Heart right ventricle (tissue), 16 donors: Measurements from ENCODE around the gene BNIP5. TPM values are rescaled to one million over a fixed set of nuclear protein-coding genes. Genes with fewer than 3 reads are reported as not detected.

Source experiments
- ATAC-seq, 8 donors: fragments of 200-7000 bp; cut with Tn5 transposase; one replicate each; pipeline ENCODE4 v1.9.1; 2020; ENCODE audit warnings: mild to moderate bottlenecking in 8 of 8, moderate library complexity in 8 of 8, moderate number of reproducible peaks in 1 of 8
- DNase-seq, 2 donors: peaks; one replicate each; pipeline ENCODE4 v3.0.0-alpha.2; 2020
- H3K27ac ChIP-seq, 10 donors: fragments of 200-600 bp; sonication (generic) in 2 of 10; one replicate each; pipeline versions ENCODE4 v1.5.0 to v1.8.0; 2020 to 2022; ENCODE audit warnings: mild to moderate bottlenecking in 3 of 10
- H3K27me3 ChIP-seq, 7 donors: fragments of 200-600 bp; one replicate each; pipeline ENCODE4 v1.8.0; 2021 to 2022; ENCODE audit warnings: mild to moderate bottlenecking in 2 of 7
- H3K36me3 ChIP-seq, 9 donors: fragments of 200-600 bp; sonication (generic) in 1 of 9; one replicate each; pipeline versions ENCODE4 v1.5.0 to v1.8.0; 2020 to 2022; ENCODE audit warnings: mild to moderate bottlenecking in 2 of 9
- H3K4me1 ChIP-seq, 9 donors: fragments of 200-600 bp; sonication (generic) in 1 of 9; one replicate each; pipeline versions ENCODE4 v1.5.0 to v1.8.0; 2020 to 2022; ENCODE audit warnings: mild to moderate bottlenecking in 4 of 9
- H3K4me3 ChIP-seq, 10 donors: fragments of 200-600 bp; sonication (generic) in 2 of 10; one replicate each; pipeline versions ENCODE4 v1.5.0 to v1.8.0; 2020 to 2022; ENCODE audit warnings: mild to moderate bottlenecking in 7 of 10, moderate library complexity in 2 of 10
- H3K9me3 ChIP-seq, 11 donors: fragments of 200-600 bp in 10 of 11; sonication (generic) in 2 of 11; one replicate each; pipeline versions ENCODE4 v1.5.0 to v1.8.0; 2013 to 2022; ENCODE audit warnings: mild to moderate bottlenecking in 2 of 11, control low read depth in 1 of 11, moderate library complexity in 1 of 11
- CTCF ChIP-seq, 9 donors: fragments of 200-600 bp; sonication (generic) in 2 of 9; IDR thresholded peaks; one replicate each; pipeline versions ENCODE4 v1.5.0 to v1.8.0; 2021 to 2022; ENCODE audit warnings: antibody characterized with exemption in 9 of 9, mild to moderate bottlenecking in 5 of 9, moderate library complexity in 1 of 9
- WGBS, 2 donors: extraction: QIAGEN DNeasy Blood & Tissue Kit; methylation state at CpG; one replicate each; pipeline ENCODE4 v1.1.7; 2013; ENCODE audit warnings: inconsistent platforms in 1 of 2; 5-methylcytosine and 5-hydroxymethylcytosine counted together
- intact Hi-C, 10 donors: fragments of 100-400 bp; cut with DNase I; formaldehyde crosslinking; loops; one replicate each; pipeline versions ENCODE4 v1.11.1 to v1.14.2; 2022
- polyA plus RNA-seq, 2 donors: library from polyadenylated mRNA; stranded (reverse); fragments of 200-250 nt; gene quantifications; one replicate each; pipeline ENCODE4 v1.2.3, GENCODE V29; 2013
- total RNA-seq, 10 donors: library from RNA; stranded (reverse); fragmentation: NEBNext Ultra II Directional in 3 of 10; extraction: Animal tissue kit (Norgen Biotek cat#: 25700) in 3 of 10; gene quantifications; one replicate each; pipeline versions ENCODE4 v1.2.1 to v1.2.4, GENCODE V29; 2021 to 2023
- donor health status: Arrhythmogenic right ventricular cardiomyopathy.
- donor health status: ischemic (EF 13 %, LVEDD 7.1; RV severe dilation, severe dysfunction).
- donor health status: healthy with polysubstance abuse.
- donor health status: DM: no; HTN: yes; CAD: no.
- donor health status: DM: no; HTN: no; CAD: no.
- donor health status: ischemic (EF 25% LVEDD 6.9; RV normal size, moderate dysfunction).
- donor health status: ischemic (EF 25% LVEDD 5.7; RV mildly dilated, moderate dysfunction).
- donor health status: healthy.
- donor health status: DM: yes; HTN: yes; CAD: no.
- donor health status: Ischemic cardiomyopathy.
- donor health status: ischemic (EF 35%, LVEDD 5.7; RV mildly dilated, moderate dysfunction).
- donor health status: nonischemic (EF 11% LVEDD 7.7; RV severe dilation, severe dysfunction).
- donor health status: DM: yes; HTN: yes; CAD: no.
- donor health status: PGD.
- donor health status: ischemic (EF 29% LVEDD 5.4; RV normal size, mild dysfunction).
- donor health status: nonischemic (EF 23%, LVEDD 6.1; RV moderate dilation, normal function).

The BNIP5 gene
- total and polyA plus RNA-seq, 12 donors: not detected

DNA sequence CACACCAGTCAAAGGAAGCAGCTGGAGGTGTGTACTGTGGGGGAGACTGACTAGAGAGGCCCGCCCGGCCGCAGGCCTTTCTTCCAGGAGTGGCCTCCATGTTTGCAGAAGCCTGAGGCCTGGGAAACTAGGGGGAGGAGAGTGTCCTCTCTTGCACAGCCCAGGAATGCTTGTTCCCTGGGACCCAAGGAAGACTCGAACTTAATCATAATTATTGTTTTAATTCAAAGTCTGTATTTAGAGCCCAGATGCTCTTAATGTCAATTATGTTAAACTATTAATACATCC is 23.1 kb downstream of the BNIP5 start:
- H3K9me3 ChIP-seq: no peaks in the 10 kb centered on the region
- ATAC-seq: no peak
- intact Hi-C loops: no loop called here
- peaks cover 0 to 36% (median 22%) of the 10 kb centered on the region in 7 donors for H3K27me3 ChIP-seq
- no peak overlapping the region for H3K4me3 ChIP-seq
- WGBS, 2 donors: 95 to 96% methylated on average over 4 of the region's 4 CpGs
- no peaks in the 10 kb centered on the region for H3K36me3 ChIP-seq
- no peak for DNase-seq
- no peak for TF ChIP-seq CTCF (IDR thresholded peaks at IDR 0.05)
- H3K4me1 ChIP-seq: peaks cover 0 to 10% (median 0%) of the 10 kb centered on the region in 9 donors
- no peak overlapping the region for H3K27ac ChIP-seq

DNA sequence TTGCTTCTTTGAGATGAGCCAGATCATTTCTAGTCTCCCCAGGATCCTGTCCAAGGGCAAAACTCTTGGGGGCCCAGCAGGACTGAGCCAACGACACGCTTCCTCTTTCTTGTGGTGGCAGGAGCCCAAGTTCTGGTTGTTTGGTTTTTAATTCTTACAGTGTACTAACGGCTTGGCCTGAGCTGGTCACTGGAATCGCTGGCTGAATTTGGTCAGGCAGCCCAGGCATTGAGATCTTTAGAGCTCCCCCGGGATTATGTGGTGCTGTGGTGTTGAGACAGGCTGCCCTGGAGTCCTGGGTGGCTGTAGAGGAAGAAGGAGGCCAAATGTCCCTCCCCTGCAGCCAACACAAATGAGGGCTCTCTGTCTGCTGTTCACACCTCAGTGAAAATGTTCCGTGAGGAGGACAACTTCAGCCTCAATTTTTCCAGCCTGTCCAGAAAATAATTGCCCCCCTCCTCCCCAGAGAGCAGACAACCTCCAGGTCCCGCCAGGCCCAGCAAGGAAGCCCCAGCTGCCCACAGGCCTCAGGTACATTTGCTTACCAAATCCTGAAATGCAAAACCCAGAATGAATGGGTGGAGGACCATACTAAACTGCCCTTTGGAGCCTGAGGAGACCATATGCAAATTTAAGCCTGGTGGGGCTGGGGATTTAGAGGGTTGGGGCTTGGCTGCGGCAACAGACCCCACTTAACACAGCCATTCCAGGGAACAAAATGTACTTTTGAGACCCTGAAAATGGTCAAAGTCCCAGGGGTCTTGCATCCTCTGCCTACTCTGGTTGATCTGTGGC is 23.6 kb downstream of the BNIP5 start:
- H3K27me3 ChIP-seq: peaks cover 0 to 36% (median 22%) of the 10 kb centered on the region in 7 donors
- no peaks in the 10 kb centered on the region for H3K36me3 ChIP-seq
- no peak overlapping the region for H3K27ac ChIP-seq
- 67 to 77% methylated on average over 8 of the region's 8 CpGs for WGBS, 2 donors
- no peak for TF ChIP-seq CTCF (IDR thresholded peaks at IDR 0.05)
- DNase-seq: no peak
- intact Hi-C loops: no loop called here
- peaks cover 0 to 10% (median 0%) of the 10 kb centered on the region in 9 donors for H3K4me1 ChIP-seq
- ATAC-seq: no peak
- H3K9me3 ChIP-seq: no peaks in the 10 kb centered on the region
- no peak overlapping the region for H3K4me3 ChIP-seq

DNA sequence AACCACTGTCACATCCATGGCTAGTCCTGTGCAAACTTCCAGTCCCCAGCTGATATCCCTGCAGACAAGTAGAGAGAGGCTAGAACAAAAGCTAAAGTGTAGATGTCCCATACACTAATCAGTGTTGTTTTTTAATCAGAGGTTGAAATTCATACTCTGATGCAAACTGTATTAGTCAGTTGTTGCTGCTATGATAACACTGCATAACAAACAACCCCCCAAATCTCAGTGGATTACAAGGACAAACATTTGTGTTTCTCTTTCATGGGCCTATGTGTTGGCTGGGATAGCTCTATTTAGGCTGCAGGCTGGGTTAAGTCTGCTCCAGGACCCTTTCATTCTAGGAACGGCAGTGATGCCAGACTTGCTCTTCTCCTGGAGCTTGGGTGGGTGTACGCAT is 26.8 kb downstream of the BNIP5 start:
- Histone ChIP-seq H3K4me1 (peaks cover 0 to 10% (median 0%) of the 10 kb centered on the region in 9 donors), H3K27me3 (peaks cover 0 to 30% (median 21%) of the 10 kb centered on the region in 7 donors), H3K9me3 (no peaks in the 10 kb centered on the region), H3K36me3 (no peaks in the 10 kb centered on the region), H3K27ac (no peak overlapping the region), H3K4me3 (no peak overlapping the region)
- 90 to 95% methylated on average over 2 of the region's 2 CpGs for WGBS, 2 donors
- intact Hi-C loops: no loop called here
- no peak for TF ChIP-seq CTCF (IDR thresholded peaks at IDR 0.05)
- ATAC-seq: no peak
- no peak for DNase-seq

- 49 to 53% methylated on average over 7 of the region's 7 CpGs for WGBS, 2 donors
- no peak for ATAC-seq
- TF ChIP-seq CTCF (IDR thresholded peaks at IDR 0.05): no peak
- H3K9me3 ChIP-seq: no peaks in the 10 kb centered on the region
- peaks cover 0 to 10% (median 0%) of the 10 kb centered on the region in 9 donors for H3K4me1 ChIP-seq
- DNase-seq: no peak
- no peak overlapping the region for H3K27ac ChIP-seq
- intact Hi-C loops: no loop called here
- H3K36me3 ChIP-seq: no peaks in the 10 kb centered on the region
- no peak overlapping the region for H3K4me3 ChIP-seq
- H3K27me3 ChIP-seq: peaks cover 0 to 30% (median 16%) of the 10 kb centered on the region in 7 donors
Measured at GRCh38 chr6:36309203-36309602, 27.5 kb downstream of the BNIP5 start.
